HG02852 (cell line): Measurements from ENCODE around the gene OXSR1.

Experiments
- ATAC-seq: cut with Tn5 transposase; IDR thresholded peaks from one replicate; pipeline ENCODE4 v1.9.1; 2021; ENCODE audit warnings: mild to moderate bottlenecking, moderate library complexity; ENCODE audit not compliant: unreplicated experiment

Gene OXSR1

GRCh38 chr3:38297947-38298711 lies 132.8 kb downstream of the OXSR1 start:
- no peak for ATAC-seq
